GM19372 (cell line): ENCODE data around the gene HECTD3.

Source experiments
- ATAC-seq: cut with Tn5 transposase; IDR thresholded peaks from one replicate; pipeline ENCODE4 v1.9.1; 2021; ENCODE audit warnings: mild to moderate bottlenecking, low read depth, moderate library complexity; ENCODE audit not compliant: unreplicated experiment

HECTD3 gene

DNA sequence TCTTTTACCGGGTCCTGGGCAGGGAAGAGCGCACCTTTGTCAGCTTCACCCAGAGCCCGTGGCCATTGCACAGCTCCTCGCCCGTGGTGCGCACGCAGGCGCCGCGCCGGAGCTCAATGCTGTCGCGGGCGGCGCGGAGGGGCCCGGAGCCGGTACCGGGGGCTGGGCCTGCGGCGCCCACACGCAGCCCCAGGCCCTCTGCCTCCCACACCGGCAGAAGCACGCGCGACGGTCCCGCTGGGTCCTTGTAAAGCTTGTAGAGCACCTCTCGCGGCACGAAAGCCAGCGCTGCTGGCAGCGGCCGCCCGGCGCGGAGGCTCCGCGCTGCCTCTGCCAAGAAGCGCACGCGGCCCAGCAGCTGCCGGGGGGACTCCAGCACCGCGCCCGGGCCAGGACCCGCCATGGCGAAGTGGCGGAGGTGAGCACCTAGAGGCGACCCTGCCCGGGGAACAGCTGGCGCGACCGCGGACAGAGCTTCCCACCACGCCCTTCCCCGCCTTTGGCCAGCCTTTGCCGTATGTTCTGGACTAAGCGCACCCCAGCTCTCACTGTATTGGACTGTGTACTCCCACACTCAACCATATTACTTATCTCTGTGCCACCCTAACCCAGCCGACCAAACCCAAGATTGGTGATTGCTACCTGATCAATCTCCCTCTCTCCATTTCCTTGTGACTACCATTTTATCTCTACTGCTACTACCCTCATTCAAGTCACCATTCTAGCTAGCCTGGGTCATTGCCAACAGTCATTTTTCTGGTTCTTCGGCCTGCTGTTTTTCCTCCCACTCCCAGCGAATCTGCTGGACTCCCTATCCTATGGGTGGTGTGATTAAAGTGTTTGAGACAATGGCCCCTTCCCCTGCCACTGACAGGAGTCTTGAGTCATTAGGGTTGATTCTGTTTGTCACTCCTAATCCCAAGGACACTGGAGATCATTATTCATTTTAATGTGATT is at the start of gene HECTD3:
Gene HECTD3, minus strand, starts transcription at position 470 of the 957 bp plus-strand sequence. Its CDS starts 67 bp downstream, at position 403.
- ATAC-seq, result peak; percentile 51

GRCh38 chr1:45059829-45060228 is 48.7 kb upstream of the HECTD3 start:
- no peak for ATAC-seq

GRCh38 chr1:45057542-45057941 is 46.4 kb upstream of the HECTD3 start:
- no peak for ATAC-seq

GRCh38 chr1:45051005-45051772 is 40.1 kb upstream of the HECTD3 start:
- ATAC-seq, result no peak

GRCh38 chr1:45047032-45047431 is 35.9 kb upstream of the HECTD3 start:
- no peak for ATAC-seq

GRCh38 chr1:45044916-45045315 is 33.8 kb upstream of the HECTD3 start:
- ATAC-seq, result no peak

DNA sequence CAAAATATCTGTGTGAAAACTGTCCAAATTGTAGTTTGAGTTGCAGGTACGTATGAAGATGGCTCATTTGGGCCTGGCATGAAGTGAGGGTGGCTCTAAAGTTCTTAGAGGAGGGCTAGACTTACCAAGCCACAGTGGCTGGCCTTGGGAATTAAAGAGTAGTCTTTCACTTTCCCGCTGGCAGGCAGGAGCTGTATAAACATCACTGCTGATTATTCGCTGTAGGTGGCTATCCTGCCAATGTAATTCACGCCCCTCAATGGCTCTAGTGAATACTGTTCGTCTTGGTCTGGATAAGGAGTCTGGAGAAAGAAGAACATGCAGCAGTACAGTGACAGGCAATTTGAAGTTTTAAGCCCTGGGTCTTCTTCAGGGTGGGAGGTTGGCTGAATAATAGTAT is 32.0 kb upstream of the HECTD3 start:
- no peak for ATAC-seq

DNA sequence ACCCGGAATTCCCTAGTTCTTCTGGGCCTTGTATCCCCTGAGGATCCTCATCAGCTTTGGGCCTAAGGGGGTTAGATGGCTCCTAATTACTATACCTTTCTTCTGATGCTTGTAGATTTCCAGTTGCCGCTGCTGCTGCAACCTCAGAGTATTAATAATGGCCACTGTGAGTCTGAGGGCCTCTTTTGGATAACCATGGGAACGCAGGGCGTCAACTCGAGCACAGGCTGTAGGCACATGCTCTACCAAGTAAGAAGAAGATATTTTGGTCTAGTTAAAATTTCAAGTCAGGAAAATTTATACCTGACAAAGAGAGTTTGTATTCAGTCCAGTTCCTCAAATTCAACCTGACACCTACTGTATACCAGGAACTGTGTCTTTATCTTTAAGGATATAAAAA is 29.2 kb upstream of the HECTD3 start:
- ATAC-seq, result no peak

- no peak for ATAC-seq
These were observed 27.7 kb upstream of the HECTD3 start for GRCh38 chr1:45038661-45039364.

- no peak for ATAC-seq
These were observed 27.1 kb upstream of the HECTD3 start for GRCh38 chr1:45038240-45038639.

DNA sequence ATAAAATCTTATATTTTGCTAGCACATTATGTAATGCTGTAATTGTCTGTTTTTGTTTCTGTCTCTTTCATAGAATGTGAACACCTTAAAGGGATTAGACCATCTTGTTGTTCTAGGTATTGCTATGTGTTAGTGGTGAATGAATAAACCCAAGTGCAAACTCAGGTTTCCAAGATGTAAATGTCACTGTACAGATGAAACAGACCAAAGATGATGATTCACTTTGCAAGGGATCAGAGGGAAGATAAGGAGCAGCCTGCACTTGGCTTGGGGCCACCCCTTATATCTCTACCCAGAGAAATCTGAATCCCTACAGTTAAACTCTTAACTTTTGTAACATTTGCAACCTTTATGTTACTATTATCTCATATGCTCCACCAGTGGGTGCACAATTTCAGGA is 26.3 kb upstream of the HECTD3 start:
- ATAC-seq, result no peak

DNA sequence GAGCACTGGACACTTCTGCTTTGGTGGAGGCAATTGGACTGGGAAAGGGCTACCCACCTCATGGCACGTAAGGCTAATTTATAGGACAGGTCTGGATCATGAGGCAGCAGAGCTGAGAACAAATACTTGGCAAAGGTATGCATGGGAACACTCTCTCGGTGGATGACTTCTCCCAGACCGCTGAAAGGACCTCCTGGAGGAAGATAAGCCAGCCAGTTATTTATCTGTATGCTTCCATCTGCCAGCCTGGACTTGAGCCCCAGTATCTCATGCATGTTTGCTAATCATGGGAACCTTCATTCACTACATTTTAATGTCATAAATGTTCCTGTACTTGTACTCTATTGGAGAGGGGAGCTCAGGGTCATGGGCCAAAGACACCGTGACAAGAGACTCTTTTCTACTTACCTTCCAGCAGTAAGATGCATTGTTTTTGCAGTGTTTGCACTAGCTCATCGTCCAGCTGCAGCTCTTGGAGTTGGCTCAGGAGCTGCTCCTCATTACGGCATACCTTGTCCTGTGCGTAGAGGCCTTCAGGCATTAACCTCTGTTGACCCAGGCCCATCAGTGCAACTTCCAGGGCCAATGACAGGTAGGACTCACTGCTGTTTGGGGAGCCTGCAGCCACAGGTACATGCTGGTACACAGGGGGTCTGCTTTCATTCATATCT is 24.6 kb upstream of the HECTD3 start:
- no peak for ATAC-seq

- ATAC-seq, result no peak
These were observed 22.2 kb upstream of the HECTD3 start for GRCh38 chr1:45033356-45033755.

GRCh38 chr1:45032837-45033236 is 21.7 kb upstream of the HECTD3 start:
- ATAC-seq, result no peak

GRCh38 chr1:45026446-45026845 is 15.3 kb upstream of the HECTD3 start:
- no peak for ATAC-seq

DNA sequence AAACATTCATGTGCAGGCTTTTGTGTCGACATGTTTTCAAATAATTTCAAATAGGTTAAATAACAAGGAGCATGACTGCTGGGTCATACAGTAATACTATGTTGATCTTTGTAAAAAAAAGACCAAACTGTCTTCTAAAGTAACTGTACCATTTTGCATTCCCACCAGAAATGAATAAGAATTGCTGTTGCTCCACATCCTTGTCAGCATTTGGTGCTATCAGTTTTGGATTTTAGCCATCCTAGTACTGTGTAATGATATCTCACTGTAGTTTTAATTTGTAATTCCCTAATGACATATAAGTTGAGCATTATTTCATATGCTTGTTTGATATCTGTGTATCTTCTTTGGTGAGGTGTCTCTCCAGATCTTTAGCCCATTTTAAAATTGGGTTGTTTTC is 12.5 kb upstream of the HECTD3 start:
- ATAC-seq, result no peak

DNA sequence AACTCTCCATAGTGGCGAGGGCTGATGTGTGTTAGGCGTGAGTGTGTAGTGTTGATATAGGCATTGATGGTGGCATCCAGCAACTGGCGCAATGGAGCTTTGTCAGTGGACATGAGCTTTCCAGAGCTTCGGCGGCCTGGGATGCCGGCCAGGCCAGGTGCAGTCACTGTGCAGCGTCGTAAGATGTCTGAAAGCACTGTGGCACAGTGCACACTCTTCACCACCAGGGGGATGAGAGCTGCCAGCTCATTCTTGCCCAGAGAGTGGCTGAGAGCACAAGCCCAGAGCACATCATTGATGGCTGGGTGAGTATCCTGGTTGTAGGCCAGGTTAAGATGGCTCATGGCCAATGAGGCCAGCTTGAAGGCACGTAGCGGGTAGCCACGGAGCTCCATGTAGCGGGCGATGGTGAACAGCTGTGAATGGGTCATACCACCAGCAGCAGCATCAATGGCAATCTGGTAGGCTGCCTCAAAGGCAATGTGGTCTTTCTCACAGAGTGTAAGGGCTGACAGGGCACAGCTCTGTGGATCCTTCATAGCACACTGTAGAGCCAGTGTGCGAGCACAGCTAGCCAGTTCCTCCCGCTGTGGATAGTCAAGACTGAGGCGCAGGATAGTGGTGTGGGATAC is 7.6 kb upstream of the HECTD3 start:
- peak; percentile 78 for ATAC-seq

- no peak for ATAC-seq
These were observed 5.6 kb upstream of the HECTD3 start for GRCh38 chr1:45016767-45017166.

GRCh38 chr1:45016090-45016697 is 5.1 kb upstream of the HECTD3 start:
- no peak for ATAC-seq
